HG03039 (cell line): ENCODE measurements around the gene SDK1.

Experiments
- ATAC-seq: cut with Tn5 transposase; IDR thresholded peaks from one replicate; pipeline ENCODE4 v1.9.1; 2021; ENCODE audit warnings: mild to moderate bottlenecking, moderate library complexity; ENCODE audit not compliant: unreplicated experiment

The SDK1 gene

DNA sequence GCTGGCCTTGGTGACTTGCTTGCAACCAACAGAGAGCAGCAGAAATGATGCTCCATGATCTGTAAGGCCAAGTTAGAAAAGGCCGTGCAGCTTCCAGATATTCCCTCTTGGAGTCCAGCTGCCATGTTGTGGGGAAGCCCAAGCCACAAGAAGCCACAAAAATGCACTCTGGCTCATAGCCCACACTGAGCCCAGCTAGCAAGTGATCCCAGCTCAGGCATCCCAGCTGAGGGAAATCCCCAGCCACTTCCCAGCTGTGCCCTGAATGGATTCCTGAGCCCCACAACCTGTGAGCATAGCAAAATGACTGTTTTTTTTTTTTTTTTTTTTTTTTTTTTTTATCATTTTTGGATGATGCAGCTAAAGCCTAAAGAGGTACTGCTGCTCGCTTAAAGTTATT, 11.1 kb upstream of the SDK1 start:
- ATAC-seq = no peak

DNA sequence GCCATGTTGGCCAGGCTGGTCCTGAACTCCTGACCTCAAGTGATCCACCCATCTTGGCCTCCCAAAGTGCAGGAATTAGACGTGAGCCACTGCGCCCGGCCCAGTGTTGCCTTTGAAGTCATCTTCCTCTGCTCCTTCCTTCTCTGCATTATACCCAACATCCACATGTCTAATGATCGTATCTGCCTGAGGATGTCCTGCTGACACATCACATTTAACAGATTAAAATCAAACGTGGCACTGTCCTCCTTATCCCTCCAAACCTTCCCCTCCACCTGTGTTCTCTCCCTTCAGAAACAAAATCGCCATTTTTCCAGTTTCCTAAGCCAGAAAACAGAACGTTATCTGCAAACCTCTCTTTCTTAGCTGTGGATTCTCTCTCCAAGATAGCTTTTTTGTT, 8.4 kb upstream of the SDK1 start:
- no peak for ATAC-seq

DNA sequence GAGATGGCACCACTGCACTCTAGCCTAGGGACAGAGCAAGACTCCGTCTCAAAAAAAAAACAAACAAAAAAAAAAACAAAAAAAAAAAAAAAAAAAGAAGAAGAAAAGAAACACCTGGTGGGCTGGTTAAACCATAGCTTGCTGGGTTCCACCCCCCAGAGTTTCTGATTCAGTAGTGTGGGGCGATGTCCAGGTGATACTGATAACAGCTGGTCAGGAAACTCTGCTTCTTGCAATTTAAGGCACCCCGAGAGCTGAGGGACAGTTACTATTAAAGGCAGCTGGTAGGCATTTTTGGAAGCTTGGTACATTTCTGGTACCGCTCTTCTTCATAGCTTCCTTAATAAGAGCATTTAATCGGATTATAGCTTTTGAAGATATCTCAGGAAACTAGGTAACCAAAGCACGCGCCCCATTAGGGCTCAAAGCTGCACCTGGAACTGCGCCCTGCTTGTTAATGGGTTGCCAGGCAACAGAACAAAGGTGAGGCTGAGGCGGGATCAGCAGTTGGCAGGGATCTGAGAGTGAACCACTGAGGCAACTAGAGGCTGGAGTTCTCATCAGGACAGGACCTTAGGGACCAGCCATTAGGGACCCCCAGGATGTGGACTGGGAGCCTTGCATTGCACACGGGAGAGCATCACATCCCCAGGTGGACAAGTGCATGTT, 6.5 kb upstream of the SDK1 start:
- no peak for ATAC-seq

DNA sequence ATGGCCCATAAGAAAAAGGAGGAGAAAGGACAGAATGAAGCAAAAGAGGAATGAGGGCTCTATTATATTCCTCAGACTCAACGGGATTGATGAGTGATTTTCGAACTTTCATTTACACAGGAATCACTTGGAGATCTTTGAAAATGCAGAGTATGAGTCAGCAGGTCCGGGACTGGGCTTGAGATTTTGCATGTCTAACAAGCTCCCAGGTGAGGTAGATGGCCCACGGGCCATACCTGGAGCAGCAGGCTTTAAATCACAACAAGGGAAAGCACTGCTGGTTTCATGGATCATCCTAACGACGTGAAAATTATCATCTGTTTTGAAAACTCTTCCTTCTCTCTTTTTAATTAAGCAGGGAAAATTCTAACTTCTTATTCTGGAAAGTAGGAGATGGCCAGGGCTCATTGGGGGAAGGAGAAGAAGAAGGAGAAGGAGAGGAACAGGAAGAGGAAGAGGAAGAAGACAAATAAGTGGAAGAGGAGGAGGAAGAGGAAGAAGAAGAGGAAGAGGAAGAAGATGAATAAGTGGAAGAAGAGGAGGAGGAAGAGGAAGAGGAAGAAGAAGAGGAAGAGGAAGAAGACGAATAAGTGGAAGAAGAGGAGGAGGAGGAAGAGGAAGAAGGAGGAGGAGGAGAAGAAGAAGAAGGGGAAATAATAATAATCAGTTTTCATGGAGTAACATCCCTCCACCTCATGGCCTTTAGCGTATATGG, 3.8 kb upstream of the SDK1 start:
- ATAC-seq = no peak

DNA sequence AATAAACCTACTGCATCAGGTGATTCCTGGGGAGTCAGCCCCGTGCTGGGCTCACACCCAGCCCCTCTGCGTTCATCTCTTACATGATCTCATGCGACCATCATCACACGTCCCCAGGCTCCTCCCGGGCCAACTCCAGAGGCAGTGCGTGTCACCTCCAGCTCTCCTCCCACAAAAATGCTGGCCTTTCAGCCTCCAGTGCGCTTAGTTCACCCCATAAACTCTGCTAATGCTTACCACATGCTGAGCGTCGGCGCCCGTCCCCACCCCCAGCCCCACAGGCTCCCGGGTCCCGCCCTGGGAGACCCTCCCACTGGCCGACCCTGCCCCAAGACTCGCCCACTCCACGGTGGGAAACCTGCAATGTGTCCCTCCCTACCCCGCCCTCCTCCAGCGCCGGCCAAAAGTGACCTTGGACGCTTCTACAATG, 816 bp upstream of the SDK1 start:
- no peak for ATAC-seq

DNA sequence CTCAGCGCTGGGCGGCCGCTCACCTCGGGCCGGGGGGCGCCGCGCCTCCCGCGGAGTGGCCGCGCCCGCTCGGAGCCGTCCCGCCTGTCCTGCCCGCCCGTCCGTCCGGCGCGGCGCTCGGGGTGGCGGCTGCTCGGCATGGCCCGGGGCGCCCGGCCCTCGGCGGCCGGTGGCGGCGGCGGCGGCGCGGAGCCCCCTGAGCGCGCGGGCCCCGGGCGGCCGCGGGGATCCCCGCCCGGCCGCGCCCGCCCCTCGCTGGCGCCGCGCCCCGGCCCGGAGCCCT, 338 bp downstream of the SDK1 start:
- ATAC-seq = no peak

DNA sequence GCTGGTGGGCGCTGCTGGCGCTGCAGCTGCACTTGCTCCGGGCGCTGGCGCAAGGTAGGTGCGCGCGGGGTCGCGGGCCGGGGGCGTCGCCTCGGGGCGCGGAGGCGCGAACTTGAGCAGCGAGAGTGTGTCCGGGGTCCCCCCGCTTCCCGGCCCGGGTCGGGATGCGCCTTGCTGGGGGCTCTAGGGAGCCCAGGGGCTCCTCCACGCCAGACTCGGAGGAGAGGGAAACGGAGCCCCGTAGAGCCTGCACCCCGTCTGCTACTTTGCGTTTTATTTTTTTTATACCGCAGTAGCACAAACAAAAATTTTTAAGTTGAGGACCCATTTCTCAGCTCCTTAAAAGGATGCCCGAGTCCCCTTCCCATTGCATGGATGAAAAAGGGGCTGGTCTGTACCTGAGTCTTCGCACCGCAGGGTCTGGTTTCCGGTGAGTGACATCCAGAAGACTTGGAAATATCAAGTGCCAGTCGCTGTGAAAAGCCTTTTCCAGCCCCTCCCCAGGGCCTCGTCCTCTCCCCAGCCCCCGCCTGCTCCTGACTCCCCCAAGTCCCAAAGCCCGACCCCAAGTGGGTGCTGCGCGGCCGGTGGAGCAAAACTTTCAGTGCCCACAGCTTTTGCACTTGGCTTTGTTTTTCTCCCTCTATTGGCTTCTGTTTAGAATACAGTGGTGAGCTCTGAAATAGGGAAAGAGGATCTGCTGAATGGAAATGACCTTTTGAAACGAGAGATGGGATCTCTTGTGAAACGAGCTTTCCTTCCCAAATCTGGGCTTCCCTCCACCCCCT, 973 bp downstream of the SDK1 start:
- peak; percentile 1 for ATAC-seq

DNA sequence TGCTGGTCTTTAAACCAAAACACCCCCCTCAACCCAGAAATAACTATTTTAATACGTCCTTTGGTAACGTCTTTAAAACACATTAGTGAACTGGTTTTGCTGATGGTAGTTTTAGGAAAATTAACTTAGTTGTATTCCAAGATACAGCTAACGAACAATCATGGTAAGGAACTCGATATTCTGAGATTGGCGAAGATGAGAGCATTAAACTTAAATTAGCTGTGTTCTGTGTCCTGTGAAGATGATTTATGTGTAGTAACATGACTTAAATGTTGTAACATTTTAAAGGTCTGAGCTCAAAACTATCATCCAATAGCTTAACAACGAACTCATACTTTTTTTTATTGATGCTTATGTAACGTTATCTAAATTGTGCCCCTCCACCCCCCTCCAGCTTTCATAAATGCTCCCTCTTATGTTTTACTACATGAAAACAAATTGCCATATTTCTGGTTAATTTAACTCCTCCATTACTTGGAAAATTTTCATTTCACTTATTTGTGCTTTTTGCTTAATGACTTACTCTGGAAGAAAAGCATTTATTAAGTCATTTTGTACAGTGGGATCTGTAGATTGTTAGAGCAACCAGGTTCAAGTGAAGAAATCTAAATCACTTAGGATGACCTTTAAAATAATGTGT, 1.7 kb downstream of the SDK1 start:
- no peak for ATAC-seq

DNA sequence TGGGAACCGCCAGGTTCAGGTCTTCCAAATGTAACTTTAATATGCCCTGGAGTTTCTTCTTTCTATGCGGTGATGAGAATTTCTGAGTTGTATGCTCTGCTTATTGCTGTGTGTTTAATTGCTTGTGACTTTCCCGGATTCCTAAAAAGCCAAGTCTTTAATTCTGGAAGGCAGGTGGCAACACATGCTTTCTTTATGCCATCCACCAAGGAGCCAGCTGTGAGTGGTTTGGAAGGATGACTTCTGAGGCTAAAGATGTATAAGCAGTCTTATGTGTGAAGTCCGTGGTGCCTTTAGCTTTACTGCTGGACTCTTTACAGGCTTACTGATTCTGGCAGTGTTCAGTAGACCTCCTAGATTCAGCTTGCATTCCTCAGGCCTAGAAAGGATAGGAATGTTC, 3.1 kb downstream of the SDK1 start:
- no peak for ATAC-seq

DNA sequence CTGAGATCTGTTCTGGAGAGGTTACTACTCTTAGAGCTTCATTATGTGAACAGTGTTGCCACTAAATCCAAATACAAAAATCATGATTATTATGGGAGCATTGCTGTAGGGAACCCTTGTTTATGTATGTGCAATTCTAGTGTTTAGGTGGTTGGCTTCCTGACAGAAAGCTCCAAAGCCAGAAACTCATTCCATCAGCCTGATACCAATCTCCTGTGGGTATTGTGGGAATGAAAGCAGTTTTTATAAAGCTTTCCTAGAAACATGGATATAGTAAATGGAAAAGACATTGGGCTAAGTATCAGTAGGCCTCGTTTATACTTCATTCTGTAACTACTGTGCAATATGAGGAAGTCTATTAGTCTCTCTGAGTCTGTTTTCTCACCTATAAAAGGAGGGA, 6.4 kb downstream of the SDK1 start:
- ATAC-seq = no peak

DNA sequence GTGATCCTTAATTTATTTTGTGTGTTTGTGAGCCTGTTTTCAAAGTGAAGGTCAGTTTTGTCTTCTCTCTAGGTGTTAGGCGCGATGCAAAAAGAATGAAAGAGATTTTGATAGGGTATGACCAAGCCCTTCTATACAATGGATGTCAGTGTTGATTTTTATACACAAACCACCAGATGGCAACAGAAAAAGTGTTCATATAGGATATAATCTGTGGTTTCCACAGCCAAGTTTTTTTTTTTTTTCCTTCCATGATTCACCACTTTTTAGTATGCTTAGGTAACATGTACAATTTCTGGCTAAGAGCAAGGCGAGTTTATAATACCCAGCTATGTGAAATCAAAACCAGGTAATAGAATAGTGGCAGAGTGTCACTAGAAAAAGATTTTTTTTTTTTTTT, 8.1 kb downstream of the SDK1 start:
- no peak for ATAC-seq

DNA sequence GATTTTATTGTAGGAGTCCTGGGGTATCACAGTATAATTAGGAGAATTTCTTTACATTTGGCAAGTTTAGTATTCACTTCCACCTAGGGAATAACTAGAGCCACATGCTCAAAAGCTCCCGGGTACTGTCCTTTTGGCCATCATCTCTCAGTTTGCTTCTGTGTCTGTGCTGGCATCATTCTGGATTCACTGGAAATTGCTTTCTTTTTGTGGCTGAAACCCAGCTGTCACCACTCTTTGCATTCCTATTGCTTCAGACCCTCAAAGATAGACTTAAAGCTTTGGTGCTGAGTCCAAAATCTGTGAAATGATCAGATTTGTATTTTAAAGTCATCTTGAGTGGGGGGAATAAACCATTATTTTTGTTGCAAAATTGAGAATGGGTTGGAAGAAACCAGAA, 8.9 kb downstream of the SDK1 start:
- ATAC-seq = no peak

DNA sequence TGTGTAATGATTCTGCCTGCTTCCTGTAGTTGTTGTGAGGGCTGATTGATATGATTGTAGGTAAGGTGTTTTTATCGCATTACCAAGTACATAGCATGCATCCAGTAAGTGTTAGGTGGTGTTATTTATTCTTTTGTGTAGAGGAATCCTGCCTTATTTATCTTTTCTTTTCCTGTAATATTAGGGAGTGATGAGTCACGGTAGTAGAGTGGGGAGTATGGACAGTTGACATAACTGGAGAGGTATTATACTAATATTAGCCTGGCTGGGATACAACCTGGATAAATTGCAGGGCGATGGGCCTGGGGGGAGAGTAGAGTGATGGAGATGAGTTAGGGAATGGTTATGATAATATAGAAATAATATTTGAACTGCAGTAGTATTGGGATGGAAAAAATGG, 9.8 kb downstream of the SDK1 start:
- no peak for ATAC-seq

DNA sequence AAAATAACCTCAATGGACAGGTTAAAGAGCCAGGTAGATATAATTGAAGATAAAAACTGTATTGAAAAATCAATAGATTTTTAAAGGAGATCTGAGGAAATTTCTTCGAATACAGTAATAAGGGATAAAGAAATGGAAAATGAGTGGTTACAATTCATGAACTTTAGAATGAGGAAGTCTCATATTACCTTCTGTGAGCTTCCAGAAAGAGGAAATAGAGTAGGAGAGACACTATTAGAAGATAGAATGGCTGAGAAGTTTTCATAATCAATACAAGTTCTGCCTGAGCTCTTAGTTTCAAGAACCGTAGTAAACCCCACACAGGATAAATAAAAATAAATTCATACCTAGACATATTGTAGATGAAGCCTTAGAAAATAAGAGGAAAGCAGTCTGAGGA, 11.5 kb downstream of the SDK1 start:
- no peak for ATAC-seq

DNA sequence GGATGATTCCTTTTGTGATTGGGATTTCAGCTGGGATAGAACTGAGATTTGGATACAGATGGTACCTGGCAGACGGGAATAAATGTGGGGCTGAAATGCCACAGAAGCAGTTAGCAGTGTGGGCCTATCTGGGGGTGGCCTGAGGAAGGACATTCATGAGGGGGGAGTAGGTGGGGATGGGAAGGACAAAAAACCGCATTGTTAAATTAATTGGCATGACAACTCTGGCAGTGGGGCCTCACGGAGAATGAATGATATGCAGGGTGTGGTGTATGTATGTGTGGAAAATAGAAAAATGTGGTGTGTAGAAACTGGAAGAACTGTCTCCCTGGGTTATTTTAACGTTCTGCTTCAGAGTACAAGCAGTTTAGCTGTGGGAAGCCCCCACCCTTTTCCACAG, 17.8 kb downstream of the SDK1 start:
- ATAC-seq = no peak

DNA sequence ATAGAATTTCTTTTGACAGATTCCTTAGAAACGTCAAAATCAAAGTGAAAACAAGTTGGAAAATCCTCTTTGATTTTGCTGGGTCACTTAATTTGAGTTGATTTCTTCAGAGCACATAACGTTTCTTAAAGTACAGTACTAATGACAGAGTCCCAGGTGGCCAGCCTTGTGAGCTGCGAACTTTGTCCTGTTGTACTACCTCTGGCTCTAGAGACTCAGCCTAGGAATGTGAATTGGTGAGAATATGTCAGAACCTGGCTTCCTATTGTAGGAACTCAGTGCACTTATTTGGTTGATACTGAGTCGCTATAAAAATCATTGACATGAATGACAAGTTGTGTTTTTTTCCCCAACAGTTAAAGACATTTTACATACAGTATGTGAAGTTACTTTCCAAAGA, 20.2 kb downstream of the SDK1 start:
- ATAC-seq = no peak

DNA sequence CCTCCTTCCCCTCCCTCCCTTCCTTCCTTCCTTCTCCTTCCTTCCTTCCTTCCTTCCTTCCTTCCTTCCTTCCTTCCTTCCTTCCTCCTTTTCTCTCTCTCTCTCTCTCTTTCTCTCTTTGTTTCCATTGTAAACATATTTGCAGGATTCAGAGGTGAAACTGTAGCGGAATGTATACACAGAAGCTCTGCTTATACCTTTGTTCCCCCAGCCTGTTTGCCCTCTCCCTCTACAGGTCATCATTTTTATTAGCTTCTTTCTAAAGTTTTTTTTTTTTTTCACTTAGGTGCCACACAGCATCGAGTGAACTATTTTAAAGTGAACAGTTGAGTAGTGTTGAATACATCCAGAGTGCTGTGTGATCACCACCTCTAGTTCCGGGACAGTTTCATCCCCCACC, 20.7 kb downstream of the SDK1 start:
- ATAC-seq = no peak

DNA sequence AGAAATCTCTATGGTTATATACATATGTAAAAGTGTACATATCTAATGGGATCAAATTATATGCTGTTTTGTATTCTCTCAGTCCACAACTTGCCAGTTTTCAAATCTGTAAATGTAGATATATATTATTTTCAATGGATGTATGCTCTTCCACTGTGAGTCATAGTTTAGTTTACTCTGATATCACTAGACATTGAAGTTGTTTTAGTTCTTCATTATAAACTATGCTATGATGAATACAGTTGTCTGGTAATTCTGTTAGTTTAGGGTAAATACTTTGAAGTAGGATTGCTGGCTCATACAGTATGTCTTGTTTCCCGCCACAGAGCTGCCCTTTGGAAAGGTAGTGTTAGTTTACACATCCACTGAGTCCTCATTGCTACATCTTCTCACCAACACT, 25.2 kb downstream of the SDK1 start:
- ATAC-seq = no peak

DNA sequence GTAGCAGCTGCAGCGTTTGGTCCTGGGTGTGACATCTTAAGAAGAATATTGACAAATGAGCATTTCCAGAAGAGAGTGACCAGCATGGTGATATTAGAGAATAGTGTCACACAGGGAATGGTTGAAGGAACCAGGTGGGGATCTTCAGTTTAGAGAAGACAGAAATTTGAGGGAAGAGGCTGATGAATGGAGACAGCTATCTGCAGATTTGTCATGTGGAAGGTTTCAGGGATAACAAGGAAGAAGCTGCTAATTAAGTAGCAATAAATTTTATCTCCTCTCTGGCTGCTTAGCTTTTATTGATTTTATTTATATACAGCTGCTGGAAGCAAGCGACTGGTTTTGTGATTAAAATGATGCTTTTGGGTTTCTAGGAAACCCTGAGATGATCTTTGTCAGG, 26.0 kb downstream of the SDK1 start:
- ATAC-seq = no peak

DNA sequence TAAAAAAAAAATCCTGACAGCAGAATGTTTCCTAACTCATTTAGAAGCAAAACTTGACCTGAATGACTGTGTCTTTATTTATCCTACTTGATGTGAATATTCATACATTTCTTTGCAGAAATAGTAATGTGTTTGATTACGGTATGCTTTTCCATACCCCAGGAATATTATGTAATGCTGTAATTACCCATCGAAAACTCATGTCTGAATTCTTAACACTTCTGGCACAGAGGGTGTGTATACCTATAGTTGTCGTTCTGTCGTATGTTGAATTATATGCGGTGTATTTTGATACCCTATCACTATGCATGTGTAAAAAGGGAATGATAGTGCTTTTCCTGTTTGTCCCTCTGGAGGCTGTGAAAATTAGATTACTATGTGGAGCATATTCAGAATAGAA, 26.6 kb downstream of the SDK1 start:
- no peak for ATAC-seq

DNA sequence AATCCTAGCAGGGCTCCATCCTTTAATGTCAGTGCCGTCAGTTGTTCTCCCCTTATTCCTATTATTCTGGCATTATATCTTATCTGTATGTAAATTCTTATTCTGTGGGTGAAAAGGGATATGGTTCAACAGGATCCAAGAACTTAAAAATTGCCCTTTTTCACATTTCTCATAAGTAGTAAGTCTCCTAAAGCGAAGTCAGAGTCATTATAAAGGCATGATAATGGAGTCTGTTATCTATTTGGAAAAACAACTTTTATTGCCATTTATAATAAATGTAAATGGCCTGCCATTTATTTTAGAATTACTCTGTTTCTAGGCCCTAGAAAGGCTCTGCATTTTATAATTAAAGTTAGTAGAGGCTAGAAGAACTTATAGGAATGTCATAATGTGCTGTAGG, 31.3 kb downstream of the SDK1 start:
- ATAC-seq = no peak

DNA sequence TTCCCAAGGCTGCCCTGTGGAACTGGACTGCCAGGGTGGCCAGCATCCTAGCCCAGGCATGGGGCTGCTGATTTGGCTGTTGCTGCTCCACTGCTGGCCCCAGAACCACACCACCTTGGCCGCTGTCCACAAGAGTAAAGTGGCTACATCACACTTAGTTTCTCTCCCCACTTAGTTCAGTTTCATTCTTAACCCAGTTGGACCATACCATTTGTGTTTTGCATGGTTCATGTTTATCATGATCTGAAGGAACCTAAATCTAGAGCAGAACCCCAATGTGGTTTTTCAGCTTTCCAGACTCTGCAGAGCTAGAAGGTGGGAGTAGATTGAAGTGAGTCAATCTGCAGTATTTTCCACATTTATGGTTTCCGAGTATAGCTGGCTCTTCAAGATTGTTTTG, 32.8 kb downstream of the SDK1 start:
- no peak for ATAC-seq
